ENCODE data around the gene PIP4K2A.

GRCh38 chr10:22740180-22740579, 25.8 kb upstream of the PIP4K2A start:
- TF ChIP-seq POLR2AphosphoS5 (IDR thresholded peaks at IDR 0.05; ENCODE audit: borderline replicate concordance, low read depth, low read length), result no peak
- no peak for TF ChIP-seq EZH2 (IDR thresholded peaks at IDR 0.05)
- no peak for TF ChIP-seq FOXP2 (optimal IDR thresholded peaks at IDR 0.05; ENCODE audit: control extremely low read depth, extremely low read length, insufficient read depth)

All from SK-N-MC (cell line).